ENCODE data around the gene CDK19. TPM values are rescaled to one million over a fixed set of nuclear protein-coding genes. Genes with fewer than 3 reads are reported as not detected.

CDK19 gene
- polyA plus RNA-seq, 1 donor from 2014 or later, result 40.7 TPM

- no peaks in the 10 kb centered on the region for H3K27me3 ChIP-seq (ENCODE audit: insufficient read depth, low read depth, low read length)
- no peaks in the 10 kb centered on the region for H4K20me1 ChIP-seq (ENCODE audit: insufficient read depth)
- H2AFZ ChIP-seq (ENCODE audit: low read depth, low read length), result no peak overlapping the region
- TF ChIP-seq REST (IDR thresholded peaks at IDR 0.05; ENCODE audit: borderline replicate concordance) (no peak), TAF1 (IDR thresholded peaks at IDR 0.05; ENCODE audit: low read depth) (no peak), MXI1 (conservative IDR thresholded peaks at IDR 0.05; ENCODE audit: poor library complexity, severe bottlenecking) (no peak), EP300 (conservative IDR thresholded peaks at IDR 0.05; ENCODE audit: poor library complexity, severe bottlenecking) (no peak), RAD21 (conservative IDR thresholded peaks at IDR 0.05) (no peak), EZH2 (IDR thresholded peaks at IDR 0.05; ENCODE audit: borderline replicate concordance, insufficient read depth, low read length, poor library complexity, severe bottlenecking) (no peak), SMC3 (conservative IDR thresholded peaks at IDR 0.05; ENCODE audit: poor library complexity) (no peak), POLR2AphosphoS5 (IDR thresholded peaks at IDR 0.05) (no peak)
- TF ChIP-seq, protein P1, sequence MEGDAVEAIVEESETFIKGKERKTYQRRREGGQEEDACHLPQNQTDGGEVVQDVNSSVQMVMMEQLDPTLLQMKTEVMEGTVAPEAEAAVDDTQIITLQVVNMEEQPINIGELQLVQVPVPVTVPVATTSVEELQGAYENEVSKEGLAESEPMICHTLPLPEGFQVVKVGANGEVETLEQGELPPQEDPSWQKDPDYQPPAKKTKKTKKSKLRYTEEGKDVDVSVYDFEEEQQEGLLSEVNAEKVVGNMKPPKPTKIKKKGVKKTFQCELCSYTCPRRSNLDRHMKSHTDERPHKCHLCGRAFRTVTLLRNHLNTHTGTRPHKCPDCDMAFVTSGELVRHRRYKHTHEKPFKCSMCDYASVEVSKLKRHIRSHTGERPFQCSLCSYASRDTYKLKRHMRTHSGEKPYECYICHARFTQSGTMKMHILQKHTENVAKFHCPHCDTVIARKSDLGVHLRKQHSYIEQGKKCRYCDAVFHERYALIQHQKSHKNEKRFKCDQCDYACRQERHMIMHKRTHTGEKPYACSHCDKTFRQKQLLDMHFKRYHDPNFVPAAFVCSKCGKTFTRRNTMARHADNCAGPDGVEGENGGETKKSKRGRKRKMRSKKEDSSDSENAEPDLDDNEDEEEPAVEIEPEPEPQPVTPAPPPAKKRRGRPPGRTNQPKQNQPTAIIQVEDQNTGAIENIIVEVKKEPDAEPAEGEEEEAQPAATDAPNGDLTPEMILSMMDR (IDR thresholded peaks at IDR 0.05; ENCODE audit: poor library complexity, severe bottlenecking), result no peak
- H3K27ac ChIP-seq (ENCODE audit: low read length), result no peak overlapping the region
- peaks cover 7% of the 10 kb centered on the region for H3K36me3 ChIP-seq (ENCODE audit: insufficient read depth, low read length)
- no peak overlapping the region for H3K4me3 ChIP-seq (ENCODE audit: low read length)
- H3K9me3 ChIP-seq (ENCODE audit: low read length), result no peaks in the 10 kb centered on the region
- no peak overlapping the region for H3K9ac ChIP-seq (ENCODE audit: low read length)
- no peaks in the 10 kb centered on the region for H3K79me2 ChIP-seq (replicated peaks; ENCODE audit: insufficient read depth, low read length)
- H3K9me2 ChIP-seq (ENCODE audit: insufficient read depth, low read length), result no peaks in the 10 kb centered on the region
- H3K4me2 ChIP-seq (ENCODE audit: low read length), result no peak overlapping the region
- H3F3A ChIP-seq (ENCODE audit: insufficient read depth, low read length, poor library complexity, severe bottlenecking), result no peaks in the 10 kb centered on the region
These were observed 76.3 kb downstream of the CDK19 start for GRCh38 chr6:110738899-110739365.

DNA sequence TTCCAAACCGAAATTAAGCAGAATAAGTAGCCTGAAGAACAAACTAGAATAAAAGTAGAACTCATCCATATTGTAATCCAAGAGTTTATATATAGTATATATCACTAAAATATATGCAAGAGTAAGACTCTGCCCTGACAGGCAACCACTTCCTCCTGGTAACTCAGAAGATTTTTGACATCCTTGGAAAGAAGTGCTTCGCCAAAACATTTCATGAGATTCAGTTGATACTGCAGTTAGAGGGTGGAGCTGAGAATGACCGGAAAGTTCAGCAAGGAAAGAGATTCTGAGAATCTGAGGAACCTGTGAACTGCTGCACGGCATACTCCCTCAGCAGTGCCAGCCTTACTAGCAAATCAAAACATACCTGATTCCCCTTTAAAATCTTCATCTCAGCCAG, 79.6 kb downstream of the CDK19 start:
- Histone ChIP-seq H3K27ac (ENCODE audit: low read length) (no peak overlapping the region), H3K4me2 (ENCODE audit: low read length) (no peak overlapping the region), H3K9ac (ENCODE audit: low read length) (no peak overlapping the region), H3F3A (ENCODE audit: insufficient read depth, low read length, poor library complexity, severe bottlenecking) (no peaks in the 10 kb centered on the region), H3K9me3 (ENCODE audit: low read length) (no peaks in the 10 kb centered on the region), H2AFZ (ENCODE audit: low read depth, low read length) (no peak overlapping the region), H4K20me1 (ENCODE audit: insufficient read depth) (no peaks in the 10 kb centered on the region), H3K36me3 (ENCODE audit: insufficient read depth, low read length) (peaks cover 5% of the 10 kb centered on the region), H3K9me2 (ENCODE audit: insufficient read depth, low read length) (no peaks in the 10 kb centered on the region), H3K4me3 (ENCODE audit: low read length) (no peak overlapping the region), H3K27me3 (ENCODE audit: insufficient read depth, low read depth, low read length) (no peaks in the 10 kb centered on the region), H3K79me2 (replicated peaks; ENCODE audit: insufficient read depth, low read length) (no peaks in the 10 kb centered on the region)
- TF ChIP-seq TAF1 (IDR thresholded peaks at IDR 0.05; ENCODE audit: low read depth) (no peak), EZH2 (IDR thresholded peaks at IDR 0.05; ENCODE audit: borderline replicate concordance, insufficient read depth, low read length, poor library complexity, severe bottlenecking) (no peak), RAD21 (conservative IDR thresholded peaks at IDR 0.05) (no peak), EP300 (conservative IDR thresholded peaks at IDR 0.05; ENCODE audit: poor library complexity, severe bottlenecking) (no peak), POLR2AphosphoS5 (IDR thresholded peaks at IDR 0.05) (no peak), REST (IDR thresholded peaks at IDR 0.05; ENCODE audit: borderline replicate concordance) (no peak), MXI1 (conservative IDR thresholded peaks at IDR 0.05; ENCODE audit: poor library complexity, severe bottlenecking) (no peak), SMC3 (conservative IDR thresholded peaks at IDR 0.05; ENCODE audit: poor library complexity) (no peak)
- TF ChIP-seq, protein P1 (IDR thresholded peaks at IDR 0.05; ENCODE audit: poor library complexity, severe bottlenecking), result no peak

All from neural cell (in vitro differentiated cells).